ENCODE measurements around the gene RAD50. TPM values are rescaled to one million over a fixed set of nuclear protein-coding genes. Genes with fewer than 3 reads are reported as not detected.

RAD50 gene
- total and polyA plus RNA-seq, 2 donors, result 8.9 to 17.6 TPM

DNA sequence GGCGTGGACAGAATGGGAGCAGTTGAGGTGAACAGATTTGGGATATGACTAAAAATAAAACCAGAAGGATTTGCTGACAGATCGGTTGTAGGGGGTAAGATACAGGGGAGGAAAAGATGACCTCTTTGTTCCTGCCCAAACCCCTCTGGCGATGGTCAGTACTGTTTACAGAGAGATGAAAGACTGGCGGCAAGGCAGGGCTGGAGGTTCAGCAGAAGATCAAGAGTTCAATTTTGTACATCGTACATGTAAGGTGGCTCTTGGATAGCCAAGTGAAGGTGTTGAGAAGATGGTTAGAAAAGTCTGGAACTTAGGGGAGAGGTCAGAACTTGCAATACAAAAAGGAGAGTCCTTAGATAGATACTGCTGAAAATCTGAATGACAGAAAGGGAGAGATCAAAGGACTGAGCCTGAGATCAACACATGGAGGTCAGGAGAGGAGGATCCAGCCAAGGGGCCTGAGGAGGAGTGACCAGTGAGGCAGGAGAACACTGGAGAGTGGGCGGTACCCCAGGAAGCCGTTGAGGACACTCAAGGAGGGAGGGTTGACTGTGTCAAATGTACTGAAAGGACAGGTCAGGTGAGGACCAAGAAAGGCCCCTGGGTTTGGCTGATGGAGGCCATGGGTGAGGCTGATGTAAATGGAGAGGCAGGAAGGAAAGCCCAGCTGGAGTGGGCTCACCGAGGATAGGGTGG is 124.2 kb downstream of the RAD50 start:
- H3K4me3 ChIP-seq (ENCODE audit: low read length in 2 of 2), result no peak overlapping the region
- H3K27me3 ChIP-seq (ENCODE audit: control insufficient read depth in 2 of 2, insufficient read depth in 1 of 2, low read length in 1 of 2), result no peaks in the 10 kb centered on the region
- DNase-seq (ENCODE audit: low read depth in 6 of 9, low spot score in 9 of 9), result no peak
- H3K27ac ChIP-seq (ENCODE audit: low read depth in 1 of 2, low read length in 1 of 2), result no peak overlapping the region
- H3K4me1 ChIP-seq (ENCODE audit: control insufficient read depth in 2 of 2, insufficient read depth in 2 of 2, low read length in 2 of 2), result peaks cover 0 to 17% of the 10 kb centered on the region in 2 donors
- WGBS, result 84% methylated on average over 8 of the region's 8 CpGs
- H3K36me3 ChIP-seq (ENCODE audit: control insufficient read depth in 2 of 2, insufficient read depth in 2 of 2, low read length in 1 of 2), result peaks cover 0 to 2% of the 10 kb centered on the region in 2 donors
- H3K9me3 ChIP-seq (ENCODE audit: control insufficient read depth in 2 of 2, insufficient read depth in 1 of 2, low read length in 1 of 2), result no peaks in the 10 kb centered on the region

- DNase-seq (ENCODE audit: low read depth in 6 of 9, low spot score in 9 of 9), result no peak
- 93% methylated on average over 2 of the region's 2 CpGs for WGBS
Observed at GRCh38 chr5:132681476-132681831, 124.7 kb downstream of the RAD50 start.

DNA sequence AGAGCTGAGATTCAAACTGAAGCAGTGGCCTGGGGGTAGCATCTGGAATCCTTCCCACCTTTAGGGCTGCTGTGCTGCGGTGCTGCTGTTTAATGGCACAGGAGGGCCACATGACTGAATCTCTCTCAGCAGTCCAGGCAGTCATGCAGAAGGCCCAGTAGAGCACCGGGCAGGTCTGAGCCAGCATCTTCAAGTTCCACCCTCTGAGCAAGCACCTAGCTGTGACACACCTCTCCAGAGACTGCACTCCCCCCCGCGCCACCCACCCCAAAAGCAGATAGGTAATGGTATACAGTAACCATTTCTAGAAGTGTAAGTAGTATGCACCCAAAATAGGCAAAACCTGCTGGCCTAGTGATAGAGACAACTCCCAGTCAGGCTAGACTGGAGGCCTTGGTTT is 125.2 kb downstream of the RAD50 start:
- Histone ChIP-seq H3K36me3 (ENCODE audit: control insufficient read depth in 2 of 2, insufficient read depth in 2 of 2, low read length in 1 of 2) (peaks cover 0 to 2% of the 10 kb centered on the region in 2 donors), H3K9me3 (ENCODE audit: control insufficient read depth in 2 of 2, insufficient read depth in 1 of 2, low read length in 1 of 2) (no peaks in the 10 kb centered on the region), H3K4me1 (ENCODE audit: control insufficient read depth in 2 of 2, insufficient read depth in 2 of 2, low read length in 2 of 2) (peaks cover 3 to 14% of the 10 kb centered on the region in 2 donors), H3K27me3 (ENCODE audit: control insufficient read depth in 2 of 2, insufficient read depth in 1 of 2, low read length in 1 of 2) (no peaks in the 10 kb centered on the region), H3K4me3 (ENCODE audit: low read length in 2 of 2) (no peak overlapping the region), H3K27ac (ENCODE audit: low read depth in 1 of 2, low read length in 1 of 2) (no peak overlapping the region)
- DNase-seq (ENCODE audit: low read depth in 6 of 9, low spot score in 9 of 9), result no peak
- 85% methylated on average over 4 of the region's 4 CpGs for WGBS

More at GRCh38 chr5:132681476-132681831, 124.7 kb downstream of the RAD50 start:
- no peaks in the 10 kb centered on the region for H3K27me3 ChIP-seq (ENCODE audit: control insufficient read depth in 2 of 2, insufficient read depth in 1 of 2, low read length in 1 of 2)
- peaks cover 0 to 17% of the 10 kb centered on the region in 2 donors for H3K4me1 ChIP-seq (ENCODE audit: control insufficient read depth in 2 of 2, insufficient read depth in 2 of 2, low read length in 2 of 2)
- H3K4me3 ChIP-seq (ENCODE audit: low read length in 2 of 2), result no peak overlapping the region
- H3K9me3 ChIP-seq (ENCODE audit: control insufficient read depth in 2 of 2, insufficient read depth in 1 of 2, low read length in 1 of 2), result no peaks in the 10 kb centered on the region
- H3K27ac ChIP-seq (ENCODE audit: low read depth in 1 of 2, low read length in 1 of 2), result no peak overlapping the region
- H3K36me3 ChIP-seq (ENCODE audit: control insufficient read depth in 2 of 2, insufficient read depth in 2 of 2, low read length in 1 of 2), result peaks cover 0 to 2% of the 10 kb centered on the region in 2 donors

DNA sequence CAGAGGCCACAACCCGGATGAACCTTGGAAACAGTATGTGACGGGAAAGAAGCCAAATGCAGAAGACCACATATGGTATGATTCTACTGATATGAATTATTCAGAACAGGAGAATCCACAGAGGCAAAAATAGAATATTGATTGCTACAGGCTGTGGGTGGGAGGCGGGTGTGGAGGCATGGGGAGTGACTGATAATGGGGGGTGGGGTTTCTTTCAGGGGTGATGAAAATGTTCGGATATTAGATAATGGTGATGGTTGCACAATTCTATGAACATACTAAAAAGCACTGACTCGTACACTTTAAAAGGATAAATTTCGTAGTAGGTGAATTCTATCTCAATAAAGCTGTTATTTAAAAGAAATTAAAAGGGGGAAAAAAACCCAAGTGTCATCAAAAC is 127.7 kb downstream of the RAD50 start:
- no peak for DNase-seq (ENCODE audit: low read depth in 6 of 9, low spot score in 9 of 9)
- peaks cover 0 to 2% of the 10 kb centered on the region in 2 donors for H3K36me3 ChIP-seq (ENCODE audit: control insufficient read depth in 2 of 2, insufficient read depth in 2 of 2, low read length in 1 of 2)
- 97% methylated on average over 6 of the region's 6 CpGs for WGBS
- no peaks in the 10 kb centered on the region for H3K9me3 ChIP-seq (ENCODE audit: control insufficient read depth in 2 of 2, insufficient read depth in 1 of 2, low read length in 1 of 2)
- no peaks in the 10 kb centered on the region for H3K27me3 ChIP-seq (ENCODE audit: control insufficient read depth in 2 of 2, insufficient read depth in 1 of 2, low read length in 1 of 2)
- no peak overlapping the region for H3K4me3 ChIP-seq (ENCODE audit: low read length in 2 of 2)
- H3K4me1 ChIP-seq (ENCODE audit: control insufficient read depth in 2 of 2, insufficient read depth in 2 of 2, low read length in 2 of 2), result peaks cover 9 to 34% of the 10 kb centered on the region in 2 donors
- H3K27ac ChIP-seq (ENCODE audit: low read depth in 1 of 2, low read length in 1 of 2), result no peak overlapping the region

- Histone ChIP-seq H3K4me1 (ENCODE audit: control insufficient read depth in 2 of 2, insufficient read depth in 2 of 2, low read length in 2 of 2) (peaks cover 9 to 40% of the 10 kb centered on the region in 2 donors), H3K9me3 (ENCODE audit: control insufficient read depth in 2 of 2, insufficient read depth in 1 of 2, low read length in 1 of 2) (no peaks in the 10 kb centered on the region), H3K4me3 (ENCODE audit: low read length in 2 of 2) (no peak overlapping the region), H3K36me3 (ENCODE audit: control insufficient read depth in 2 of 2, insufficient read depth in 2 of 2, low read length in 1 of 2) (no peaks in the 10 kb centered on the region), H3K27ac (ENCODE audit: low read depth in 1 of 2, low read length in 1 of 2) (no peak overlapping the region), H3K27me3 (ENCODE audit: control insufficient read depth in 2 of 2, insufficient read depth in 1 of 2, low read length in 1 of 2) (no peaks in the 10 kb centered on the region)
- no peak for DNase-seq (ENCODE audit: low read depth in 6 of 9, low spot score in 9 of 9)
- WGBS, result 94% methylated on average over 12 of the region's 12 CpGs
Observed at GRCh38 chr5:132684922-132685720, 128.3 kb downstream of the RAD50 start.

DNA sequence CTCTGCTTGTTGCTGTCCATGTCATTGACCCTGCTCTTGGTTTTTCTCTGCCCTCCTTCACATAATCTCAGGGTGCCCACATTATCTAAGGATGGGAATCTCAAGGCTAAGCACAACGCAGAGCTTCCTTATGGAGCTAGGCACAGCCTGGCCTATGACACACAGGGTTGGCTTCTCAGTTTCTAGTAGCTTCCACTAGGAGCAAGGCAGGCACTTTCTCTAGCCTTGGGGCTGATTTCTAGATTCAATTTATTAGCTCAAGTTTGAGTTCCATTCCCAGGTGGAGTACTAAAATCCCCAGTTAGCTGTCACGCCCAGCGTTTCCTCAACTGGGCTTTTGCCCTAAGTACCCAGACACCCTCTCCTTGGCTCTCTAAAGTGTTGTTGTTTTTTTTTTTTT is 129.4 kb downstream of the RAD50 start:
- peaks cover 9 to 40% of the 10 kb centered on the region in 2 donors for H3K4me1 ChIP-seq (ENCODE audit: control insufficient read depth in 2 of 2, insufficient read depth in 2 of 2, low read length in 2 of 2)
- no peak overlapping the region for H3K27ac ChIP-seq (ENCODE audit: low read depth in 1 of 2, low read length in 1 of 2)
- H3K36me3 ChIP-seq (ENCODE audit: control insufficient read depth in 2 of 2, insufficient read depth in 2 of 2, low read length in 1 of 2), result no peaks in the 10 kb centered on the region
- DNase-seq (ENCODE audit: low read depth in 6 of 9, low spot score in 9 of 9), result no peak
- no peaks in the 10 kb centered on the region for H3K27me3 ChIP-seq (ENCODE audit: control insufficient read depth in 2 of 2, insufficient read depth in 1 of 2, low read length in 1 of 2)
- H3K9me3 ChIP-seq (ENCODE audit: control insufficient read depth in 2 of 2, insufficient read depth in 1 of 2, low read length in 1 of 2), result no peaks in the 10 kb centered on the region
- no peak overlapping the region for H3K4me3 ChIP-seq (ENCODE audit: low read length in 2 of 2)
- WGBS, result 98% methylated on average over 3 of the region's 3 CpGs

GRCh38 chr5:132687995-132688394 is 131.2 kb downstream of the RAD50 start:
- Histone ChIP-seq H3K4me3 (ENCODE audit: low read length in 2 of 2) (no peak overlapping the region), H3K27ac (ENCODE audit: low read depth in 1 of 2, low read length in 1 of 2) (peak overlapping the region in 1 of 2 donors; percentile 77), H3K9me3 (ENCODE audit: control insufficient read depth in 2 of 2, insufficient read depth in 1 of 2, low read length in 1 of 2) (no peaks in the 10 kb centered on the region), H3K4me1 (ENCODE audit: control insufficient read depth in 2 of 2, insufficient read depth in 2 of 2, low read length in 2 of 2) (peaks cover 9 to 40% of the 10 kb centered on the region in 2 donors), H3K27me3 (ENCODE audit: control insufficient read depth in 2 of 2, insufficient read depth in 1 of 2, low read length in 1 of 2) (no peaks in the 10 kb centered on the region), H3K36me3 (ENCODE audit: control insufficient read depth in 2 of 2, insufficient read depth in 2 of 2, low read length in 1 of 2) (no peaks in the 10 kb centered on the region)
- 12% methylated on average over 5 of the region's 5 CpGs for WGBS
- peak; percentile 45 to 88 (median 64) for DNase-seq (ENCODE audit: low read depth in 6 of 9, low spot score in 9 of 9)

DNA sequence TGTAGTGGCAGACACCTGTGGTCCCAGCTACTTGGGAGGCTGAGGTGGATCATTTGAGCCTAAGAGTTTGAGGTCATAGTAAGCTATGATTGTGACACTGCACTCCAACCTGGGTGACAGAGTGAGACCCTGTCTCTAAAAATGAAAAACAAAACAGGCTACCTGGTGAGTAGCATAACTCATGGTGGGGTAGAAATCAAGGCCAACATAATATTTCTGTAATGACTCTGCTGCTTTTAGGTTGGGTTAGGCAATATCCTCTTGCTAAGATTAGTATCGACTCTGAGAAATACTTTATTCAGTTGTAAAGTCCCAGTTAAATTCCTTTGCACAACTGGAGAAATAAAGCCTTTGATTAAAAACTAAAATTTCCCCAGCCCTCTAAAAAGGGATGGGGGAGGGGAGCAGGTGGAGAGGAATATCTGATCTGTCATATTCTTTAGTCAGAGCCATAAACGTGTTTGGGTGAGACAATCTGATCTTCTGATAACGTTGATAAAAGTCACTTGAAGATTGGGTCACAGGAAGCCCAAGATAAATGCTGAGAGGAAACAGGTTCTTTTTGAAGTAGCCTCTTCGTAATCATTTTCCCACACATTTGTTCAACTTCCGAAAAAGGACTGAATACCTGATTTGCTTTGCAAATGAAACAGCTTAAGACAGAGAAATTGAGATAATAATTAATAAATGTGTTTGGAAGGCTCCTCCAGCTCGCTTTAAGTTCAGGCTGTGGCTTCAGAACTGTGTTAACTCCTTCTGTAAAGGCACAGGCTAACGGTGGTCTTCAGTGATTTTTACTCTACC is 132.0 kb downstream of the RAD50 start:
- DNase-seq (ENCODE audit: low read depth in 6 of 9, low spot score in 9 of 9), result peak in 3 of 9 donors; percentile 12 to 55 (median 34)
- 11% methylated on average over 7 of the region's 7 CpGs for WGBS
- H3K27me3 ChIP-seq (ENCODE audit: control insufficient read depth in 2 of 2, insufficient read depth in 1 of 2, low read length in 1 of 2), result no peaks in the 10 kb centered on the region
- peak overlapping the region in 1 of 2 donors; percentile 77 for H3K27ac ChIP-seq (ENCODE audit: low read depth in 1 of 2, low read length in 1 of 2)
- peaks cover 9 to 40% of the 10 kb centered on the region in 2 donors for H3K4me1 ChIP-seq (ENCODE audit: control insufficient read depth in 2 of 2, insufficient read depth in 2 of 2, low read length in 2 of 2)
- H3K9me3 ChIP-seq (ENCODE audit: control insufficient read depth in 2 of 2, insufficient read depth in 1 of 2, low read length in 1 of 2), result no peaks in the 10 kb centered on the region
- no peaks in the 10 kb centered on the region for H3K36me3 ChIP-seq (ENCODE audit: control insufficient read depth in 2 of 2, insufficient read depth in 2 of 2, low read length in 1 of 2)
- no peak overlapping the region for H3K4me3 ChIP-seq (ENCODE audit: low read length in 2 of 2)

Measured in thymus (tissue), 11 donors.